A549 (cell line): ENCODE results near the gene GLTPD2. TPM values are rescaled to one million over a fixed set of nuclear protein-coding genes. Genes with fewer than 3 reads are reported as not detected.

Source experiments
- polyA plus RNA-seq, 4 experiments: library from polyadenylated mRNA; depleted of rRNA in 3 of 4; stranded (reverse); fragments of >200 nt; fragmentation: RNase III in 1 of 4; extraction: RNeasy Plus Mini Kit Qiagen cat#74134 plus additional on column Dnase treatment in 1 of 4; gene quantifications; 2 replicates in 3 of 4; 3 replicates in 1 of 4; pipeline ENCODE4 v1.2.3, GENCODE V29; 2011 to 2017

Gene GLTPD2
- polyA plus RNA-seq, 2 of the 4 experiments (the other 2 are of a cell fraction) = not detected

Other genes with a start within 250 kb of the GLTPD2 start
- gene MYBBP1A, start 233.6 kb upstream of the GLTPD2 start, polyA plus RNA-seq (2011; rRNA removed) = 39.7 and 42.9 TPM in 2 replicates
- 95.0 to 103 TPM (median 95.1 TPM) in 3 replicates for gene MYBBP1A, start 233.6 kb upstream of the GLTPD2 start, polyA plus RNA-seq (2017; fragmentation: RNase III; extraction: RNeasy Plus Mini Kit Qiagen cat#74134 plus additional on column Dnase treatment)
- not detected in 2 replicates for gene GGT6, start 228.4 kb upstream of the GLTPD2 start, polyA plus RNA-seq (2011; rRNA removed)
- not detected in 3 replicates for gene GGT6, start 228.4 kb upstream of the GLTPD2 start, polyA plus RNA-seq (2017; fragmentation: RNase III; extraction: RNeasy Plus Mini Kit Qiagen cat#74134 plus additional on column Dnase treatment)
- 0.05 and 0.07 TPM in 2 replicates for gene SMTNL2, start 204.4 kb upstream of the GLTPD2 start, polyA plus RNA-seq (2011; rRNA removed)
- gene SMTNL2, start 204.4 kb upstream of the GLTPD2 start, polyA plus RNA-seq (2017; fragmentation: RNase III; extraction: RNeasy Plus Mini Kit Qiagen cat#74134 plus additional on column Dnase treatment) = 0.06 to 0.21 TPM (median 0.10 TPM) in 3 replicates
- 0.12 and 0.15 TPM in 2 replicates for gene ALOX15, start 147.3 kb upstream of the GLTPD2 start, polyA plus RNA-seq (2011; rRNA removed)
- 0.08 to 0.12 TPM in 2 of 3 replicates, not detected in the other for gene ALOX15, start 147.3 kb upstream of the GLTPD2 start, polyA plus RNA-seq (2017; fragmentation: RNase III; extraction: RNeasy Plus Mini Kit Qiagen cat#74134 plus additional on column Dnase treatment)
- 30.2 and 35.5 TPM in 2 replicates for gene PELP1, start 84.8 kb upstream of the GLTPD2 start, polyA plus RNA-seq (2011; rRNA removed)
- gene PELP1, start 84.8 kb upstream of the GLTPD2 start, polyA plus RNA-seq (2017; fragmentation: RNase III; extraction: RNeasy Plus Mini Kit Qiagen cat#74134 plus additional on column Dnase treatment) = 52.5 to 60.0 TPM (median 56.1 TPM) in 3 replicates
- 73.1 and 74.9 TPM in 2 replicates for gene ARRB2, start 78.3 kb upstream of the GLTPD2 start, polyA plus RNA-seq (2011; rRNA removed)
- 61.0 to 68.2 TPM (median 67.8 TPM) in 3 replicates for gene ARRB2, start 78.3 kb upstream of the GLTPD2 start, polyA plus RNA-seq (2017; fragmentation: RNase III; extraction: RNeasy Plus Mini Kit Qiagen cat#74134 plus additional on column Dnase treatment)
- gene MED11, start 57.5 kb upstream of the GLTPD2 start, polyA plus RNA-seq (2011; rRNA removed) = 57.2 and 74.0 TPM in 2 replicates
- 52.6 to 62.5 TPM (median 58.1 TPM) in 3 replicates for gene MED11, start 57.5 kb upstream of the GLTPD2 start, polyA plus RNA-seq (2017; fragmentation: RNase III; extraction: RNeasy Plus Mini Kit Qiagen cat#74134 plus additional on column Dnase treatment)
- gene ZMYND15, start 49.1 kb upstream of the GLTPD2 start, polyA plus RNA-seq (2011; rRNA removed) = 0.15 and 0.16 TPM in 2 replicates
- 0.19 to 0.22 TPM (median 0.20 TPM) in 3 replicates for gene ZMYND15, start 49.1 kb upstream of the GLTPD2 start, polyA plus RNA-seq (2017; fragmentation: RNase III; extraction: RNeasy Plus Mini Kit Qiagen cat#74134 plus additional on column Dnase treatment)
- 13.8 and 20.5 TPM in 2 replicates for gene CXCL16, start 49.0 kb upstream of the GLTPD2 start, polyA plus RNA-seq (2011; rRNA removed)
- gene CXCL16, start 49.0 kb upstream of the GLTPD2 start, polyA plus RNA-seq (2017; fragmentation: RNase III; extraction: RNeasy Plus Mini Kit Qiagen cat#74134 plus additional on column Dnase treatment) = 9.1 to 11.2 TPM (median 10.1 TPM) in 3 replicates
- gene TM4SF5, start 17.1 kb upstream of the GLTPD2 start, polyA plus RNA-seq (2011; rRNA removed) = 0.80 and 1.2 TPM in 2 replicates
- gene TM4SF5, start 17.1 kb upstream of the GLTPD2 start, polyA plus RNA-seq (2017; fragmentation: RNase III; extraction: RNeasy Plus Mini Kit Qiagen cat#74134 plus additional on column Dnase treatment) = 0.51 to 1.2 TPM (median 0.68 TPM) in 3 replicates
- 0.50 and 0.58 TPM in 2 replicates for gene VMO1, start 2.6 kb upstream of the GLTPD2 start, polyA plus RNA-seq (2011; rRNA removed)
- 0.39 to 1.1 TPM (median 0.81 TPM) in 3 replicates for gene VMO1, start 2.6 kb upstream of the GLTPD2 start, polyA plus RNA-seq (2017; fragmentation: RNase III; extraction: RNeasy Plus Mini Kit Qiagen cat#74134 plus additional on column Dnase treatment)
- 376 and 414 TPM in 2 replicates for gene PSMB6, start 7.2 kb downstream of the GLTPD2 start, polyA plus RNA-seq (2011; rRNA removed)
- gene PSMB6, start 7.2 kb downstream of the GLTPD2 start, polyA plus RNA-seq (2017; fragmentation: RNase III; extraction: RNeasy Plus Mini Kit Qiagen cat#74134 plus additional on column Dnase treatment) = 387 to 424 TPM (median 414 TPM) in 3 replicates
- gene PLD2, start 18.2 kb downstream of the GLTPD2 start, polyA plus RNA-seq (2011; rRNA removed) = 17.0 and 20.2 TPM in 2 replicates
- gene PLD2, start 18.2 kb downstream of the GLTPD2 start, polyA plus RNA-seq (2017; fragmentation: RNase III; extraction: RNeasy Plus Mini Kit Qiagen cat#74134 plus additional on column Dnase treatment) = 23.0 to 27.4 TPM (median 23.7 TPM) in 3 replicates
- 41.3 and 47.1 TPM in 2 replicates for gene MINK1, start 44.4 kb downstream of the GLTPD2 start, polyA plus RNA-seq (2011; rRNA removed)
- gene MINK1, start 44.4 kb downstream of the GLTPD2 start, polyA plus RNA-seq (2017; fragmentation: RNase III; extraction: RNeasy Plus Mini Kit Qiagen cat#74134 plus additional on column Dnase treatment) = 65.2 to 73.1 TPM (median 66.9 TPM) in 3 replicates
- gene C17orf107, start 110.6 kb downstream of the GLTPD2 start, polyA plus RNA-seq (2011; rRNA removed) = 0.11 and 0.13 TPM in 2 replicates
- 0.16 to 0.30 TPM (median 0.25 TPM) in 3 replicates for gene C17orf107, start 110.6 kb downstream of the GLTPD2 start, polyA plus RNA-seq (2017; fragmentation: RNase III; extraction: RNeasy Plus Mini Kit Qiagen cat#74134 plus additional on column Dnase treatment)
- gene CHRNE, start 114.1 kb downstream of the GLTPD2 start, polyA plus RNA-seq (2011; rRNA removed) = 0.07 and 0.10 TPM in 2 replicates
- gene CHRNE, start 114.1 kb downstream of the GLTPD2 start, polyA plus RNA-seq (2017; fragmentation: RNase III; extraction: RNeasy Plus Mini Kit Qiagen cat#74134 plus additional on column Dnase treatment) = 0.12 to 0.14 TPM (median 0.13 TPM) in 3 replicates
- gene GP1BA, start 143.3 kb downstream of the GLTPD2 start, polyA plus RNA-seq (2011; rRNA removed) = not detected in 2 replicates
- not detected in 3 replicates for gene GP1BA, start 143.3 kb downstream of the GLTPD2 start, polyA plus RNA-seq (2017; fragmentation: RNase III; extraction: RNeasy Plus Mini Kit Qiagen cat#74134 plus additional on column Dnase treatment)
- gene SLC25A11, start 151.1 kb downstream of the GLTPD2 start, polyA plus RNA-seq (2011; rRNA removed) = 60.2 and 64.4 TPM in 2 replicates
- 64.4 to 69.2 TPM (median 67.9 TPM) in 3 replicates for gene SLC25A11, start 151.1 kb downstream of the GLTPD2 start, polyA plus RNA-seq (2017; fragmentation: RNase III; extraction: RNeasy Plus Mini Kit Qiagen cat#74134 plus additional on column Dnase treatment)
- 98.7 and 110 TPM in 2 replicates for gene RNF167, start 151.3 kb downstream of the GLTPD2 start, polyA plus RNA-seq (2011; rRNA removed)
- 83.9 to 93.7 TPM (median 86.4 TPM) in 3 replicates for gene RNF167, start 151.3 kb downstream of the GLTPD2 start, polyA plus RNA-seq (2017; fragmentation: RNase III; extraction: RNeasy Plus Mini Kit Qiagen cat#74134 plus additional on column Dnase treatment)
- 1,417 and 1,732 TPM in 2 replicates for gene PFN1, start 159.6 kb downstream of the GLTPD2 start, polyA plus RNA-seq (2011; rRNA removed)
- 3,195 to 3,341 TPM (median 3,230 TPM) in 3 replicates for gene PFN1, start 159.6 kb downstream of the GLTPD2 start, polyA plus RNA-seq (2017; fragmentation: RNase III; extraction: RNeasy Plus Mini Kit Qiagen cat#74134 plus additional on column Dnase treatment)
- gene ENO3, start 162.2 kb downstream of the GLTPD2 start, polyA plus RNA-seq (2011; rRNA removed) = 52.5 and 53.5 TPM in 2 replicates
- 79.0 to 109 TPM (median 102 TPM) in 3 replicates for gene ENO3, start 162.2 kb downstream of the GLTPD2 start, polyA plus RNA-seq (2017; fragmentation: RNase III; extraction: RNeasy Plus Mini Kit Qiagen cat#74134 plus additional on column Dnase treatment)
- 72.6 and 94.9 TPM in 2 replicates for gene SPAG7, start 178.9 kb downstream of the GLTPD2 start, polyA plus RNA-seq (2011; rRNA removed)
- 101 to 102 TPM (median 102 TPM) in 3 replicates for gene SPAG7, start 178.9 kb downstream of the GLTPD2 start, polyA plus RNA-seq (2017; fragmentation: RNase III; extraction: RNeasy Plus Mini Kit Qiagen cat#74134 plus additional on column Dnase treatment)
- 12.4 and 17.7 TPM in 2 replicates for gene CAMTA2, start 198.7 kb downstream of the GLTPD2 start, polyA plus RNA-seq (2011; rRNA removed)
- gene CAMTA2, start 198.7 kb downstream of the GLTPD2 start, polyA plus RNA-seq (2017; fragmentation: RNase III; extraction: RNeasy Plus Mini Kit Qiagen cat#74134 plus additional on column Dnase treatment) = 30.1 to 33.8 TPM (median 30.3 TPM) in 3 replicates
- gene INCA1, start 208.6 kb downstream of the GLTPD2 start, polyA plus RNA-seq (2011; rRNA removed) = 0.66 and 0.86 TPM in 2 replicates
- 1.1 to 1.3 TPM (median 1.1 TPM) in 3 replicates for gene INCA1, start 208.6 kb downstream of the GLTPD2 start, polyA plus RNA-seq (2017; fragmentation: RNase III; extraction: RNeasy Plus Mini Kit Qiagen cat#74134 plus additional on column Dnase treatment)
- gene KIF1C, start 209.0 kb downstream of the GLTPD2 start, polyA plus RNA-seq (2011; rRNA removed) = 42.0 and 48.4 TPM in 2 replicates
- 74.0 to 77.4 TPM (median 76.5 TPM) in 3 replicates for gene KIF1C, start 209.0 kb downstream of the GLTPD2 start, polyA plus RNA-seq (2017; fragmentation: RNase III; extraction: RNeasy Plus Mini Kit Qiagen cat#74134 plus additional on column Dnase treatment)
- gene SLC52A1, start 246.5 kb downstream of the GLTPD2 start, polyA plus RNA-seq (2011; rRNA removed) = 1.4 and 1.9 TPM in 2 replicates
- 1.0 to 1.4 TPM (median 1.3 TPM) in 3 replicates for gene SLC52A1, start 246.5 kb downstream of the GLTPD2 start, polyA plus RNA-seq (2017; fragmentation: RNase III; extraction: RNeasy Plus Mini Kit Qiagen cat#74134 plus additional on column Dnase treatment)